Lower leg skin (tissue), 4 donors: ENCODE data around the gene OVCA2. TPM values are rescaled to one million over a fixed set of nuclear protein-coding genes. Genes with fewer than 3 reads are reported as not detected.

Experiments
- DNase-seq, 2 donors: peaks; one replicate each; pipeline ENCODE4 v3.0.0-alpha.2; 2019; ENCODE audit warnings: low spot score in 2 of 2
- H3K4me3 ChIP-seq: fragments of 200-600 bp; sonication (generic); 2 replicates; pipeline ENCODE4 v1.5.1; 2017; ENCODE audit warnings: mild to moderate bottlenecking, low read depth; ENCODE audit not compliant: poor library complexity, severe bottlenecking
- POLR2A ChIP-seq, 2 donors: fragments of 450-650 bp; IDR thresholded peaks; one replicate each; pipeline ENCODE4 v1.6.1; 2016 to 2017; ENCODE audit warnings: antibody characterized with exemption in 2 of 2, mild to moderate bottlenecking in 1 of 2, moderate library complexity in 1 of 2
- WGBS, 2 donors: methylation state at CpG; one replicate each; pipeline ENCODE4 v1.1.5; 2018; 5-methylcytosine and 5-hydroxymethylcytosine counted together
- intact Hi-C: fragments of 100-400 bp; cut with DNase I; formaldehyde crosslinking; loops from one replicate; pipeline ENCODE4 v1.15.0; 2023; ENCODE audit warnings: low total_unique reads
- total RNA-seq, 4 donors: library from RNA; depleted of rRNA; stranded (reverse); fragments of >200 nt; gene quantifications; one replicate each; pipeline ENCODE4 v1.1.0, GENCODE V29; 2016
- TF ChIP-seq, protein P1 (sequence below), 3 donors: fragments of 450-650 bp; IDR thresholded peaks; one replicate each; pipeline ENCODE4 v1.5.1; 2016; ENCODE audit warnings: antibody characterized with exemption in 3 of 3, mild to moderate bottlenecking in 3 of 3, moderate library complexity in 2 of 3

The OVCA2 gene
- total RNA-seq, 4 donors from 2014 or later, result 34.2 to 51.5 (median 40.3) TPM

- TF ChIP-seq, protein P1, sequence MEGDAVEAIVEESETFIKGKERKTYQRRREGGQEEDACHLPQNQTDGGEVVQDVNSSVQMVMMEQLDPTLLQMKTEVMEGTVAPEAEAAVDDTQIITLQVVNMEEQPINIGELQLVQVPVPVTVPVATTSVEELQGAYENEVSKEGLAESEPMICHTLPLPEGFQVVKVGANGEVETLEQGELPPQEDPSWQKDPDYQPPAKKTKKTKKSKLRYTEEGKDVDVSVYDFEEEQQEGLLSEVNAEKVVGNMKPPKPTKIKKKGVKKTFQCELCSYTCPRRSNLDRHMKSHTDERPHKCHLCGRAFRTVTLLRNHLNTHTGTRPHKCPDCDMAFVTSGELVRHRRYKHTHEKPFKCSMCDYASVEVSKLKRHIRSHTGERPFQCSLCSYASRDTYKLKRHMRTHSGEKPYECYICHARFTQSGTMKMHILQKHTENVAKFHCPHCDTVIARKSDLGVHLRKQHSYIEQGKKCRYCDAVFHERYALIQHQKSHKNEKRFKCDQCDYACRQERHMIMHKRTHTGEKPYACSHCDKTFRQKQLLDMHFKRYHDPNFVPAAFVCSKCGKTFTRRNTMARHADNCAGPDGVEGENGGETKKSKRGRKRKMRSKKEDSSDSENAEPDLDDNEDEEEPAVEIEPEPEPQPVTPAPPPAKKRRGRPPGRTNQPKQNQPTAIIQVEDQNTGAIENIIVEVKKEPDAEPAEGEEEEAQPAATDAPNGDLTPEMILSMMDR (IDR thresholded peaks at IDR 0.05), result peak in 1 of 3 donors; percentile 10
- no peak for TF ChIP-seq POLR2A (IDR thresholded peaks at IDR 0.05)
- WGBS, 2 donors, result 1% methylated on average over 43 to 47 of the region's 55 CpGs
Observed at GRCh38 chr17:2025622-2026309, 16.1 kb upstream of the OVCA2 start.

GRCh38 chr17:2027528-2028233 is 14.1 kb upstream of the OVCA2 start:
- no peak for DNase-seq
- intact Hi-C loops, result loop anchor here (5.0 kb wide), 1 partner anchor 120 kb away; no protein-coding TSS in a partner anchor
- no peak for TF ChIP-seq POLR2A (IDR thresholded peaks at IDR 0.05)
- TF ChIP-seq, protein P1 (IDR thresholded peaks at IDR 0.05), result no peak
- H3K4me3 ChIP-seq, result no peak overlapping the region
- 65 to 69% methylated on average over 11 of the region's 11 CpGs for WGBS, 2 donors

More at GRCh38 chr17:2025622-2026309, 16.1 kb upstream of the OVCA2 start:
- peak overlapping the region; percentile 47 for H3K4me3 ChIP-seq
- peak; percentile 74 to 94 for DNase-seq
- intact Hi-C loops, result loop anchor here (5.0 kb wide), 1 partner anchor 118 kb away; no protein-coding TSS in a partner anchor

DNA sequence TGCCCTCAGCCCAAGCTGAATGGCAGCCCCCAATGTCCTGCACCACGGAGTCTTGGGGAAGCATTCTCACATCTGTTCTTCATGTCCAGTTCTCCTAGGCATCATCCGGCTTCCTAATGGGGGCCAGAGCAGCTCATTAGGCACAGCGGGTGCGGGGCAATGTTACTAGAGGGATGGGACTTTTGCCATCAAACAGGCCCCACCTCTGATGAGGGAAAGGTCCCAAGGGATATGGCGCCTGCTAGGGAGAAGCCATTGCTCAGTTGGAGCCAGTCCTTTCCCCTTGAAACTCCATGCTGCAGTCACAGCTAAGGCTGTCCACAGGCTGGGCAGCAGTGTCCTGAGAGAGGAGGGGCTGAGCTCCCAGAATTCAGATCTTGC is 13.6 kb upstream of the OVCA2 start:
- 70 to 75% methylated on average over 5 of the region's 5 CpGs for WGBS, 2 donors
- TF ChIP-seq, protein P1 (IDR thresholded peaks at IDR 0.05), result no peak
- no peak for TF ChIP-seq POLR2A (IDR thresholded peaks at IDR 0.05)
- intact Hi-C loops, result loop anchor here (5.0 kb wide), 1 partner anchor 121 kb away; no protein-coding TSS in a partner anchor
- H3K4me3 ChIP-seq, result no peak overlapping the region
- DNase-seq, result no peak

DNA sequence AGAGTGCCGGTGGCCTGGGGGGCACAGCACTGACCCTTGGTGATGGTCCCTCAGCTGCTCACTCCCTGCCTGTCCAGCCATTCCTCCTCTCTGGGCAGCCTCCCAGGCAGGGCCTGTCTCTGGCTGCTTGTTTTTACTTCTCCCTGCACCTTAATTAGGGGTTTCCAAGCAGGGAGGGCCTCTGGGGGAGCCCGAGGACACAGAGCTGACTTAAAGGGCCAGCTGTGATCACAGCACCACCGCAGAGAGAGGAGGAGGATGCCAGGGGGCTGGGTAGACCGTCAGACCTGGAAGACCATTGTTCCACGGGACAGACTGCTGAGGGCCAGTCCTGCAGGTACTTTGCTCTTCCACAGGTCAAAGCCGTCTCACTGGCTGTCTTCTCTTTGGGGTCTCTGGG is 13.1 kb upstream of the OVCA2 start:
- intact Hi-C loops, result loop anchor here (5.0 kb wide), 1 partner anchor 121 kb away; no protein-coding TSS in a partner anchor
- no peak for DNase-seq
- no peak overlapping the region for H3K4me3 ChIP-seq
- WGBS, 2 donors, result 57% methylated on average over 6 of the region's 6 CpGs
- TF ChIP-seq POLR2A (IDR thresholded peaks at IDR 0.05), result no peak
- TF ChIP-seq, protein P1 (IDR thresholded peaks at IDR 0.05), result no peak

DNA sequence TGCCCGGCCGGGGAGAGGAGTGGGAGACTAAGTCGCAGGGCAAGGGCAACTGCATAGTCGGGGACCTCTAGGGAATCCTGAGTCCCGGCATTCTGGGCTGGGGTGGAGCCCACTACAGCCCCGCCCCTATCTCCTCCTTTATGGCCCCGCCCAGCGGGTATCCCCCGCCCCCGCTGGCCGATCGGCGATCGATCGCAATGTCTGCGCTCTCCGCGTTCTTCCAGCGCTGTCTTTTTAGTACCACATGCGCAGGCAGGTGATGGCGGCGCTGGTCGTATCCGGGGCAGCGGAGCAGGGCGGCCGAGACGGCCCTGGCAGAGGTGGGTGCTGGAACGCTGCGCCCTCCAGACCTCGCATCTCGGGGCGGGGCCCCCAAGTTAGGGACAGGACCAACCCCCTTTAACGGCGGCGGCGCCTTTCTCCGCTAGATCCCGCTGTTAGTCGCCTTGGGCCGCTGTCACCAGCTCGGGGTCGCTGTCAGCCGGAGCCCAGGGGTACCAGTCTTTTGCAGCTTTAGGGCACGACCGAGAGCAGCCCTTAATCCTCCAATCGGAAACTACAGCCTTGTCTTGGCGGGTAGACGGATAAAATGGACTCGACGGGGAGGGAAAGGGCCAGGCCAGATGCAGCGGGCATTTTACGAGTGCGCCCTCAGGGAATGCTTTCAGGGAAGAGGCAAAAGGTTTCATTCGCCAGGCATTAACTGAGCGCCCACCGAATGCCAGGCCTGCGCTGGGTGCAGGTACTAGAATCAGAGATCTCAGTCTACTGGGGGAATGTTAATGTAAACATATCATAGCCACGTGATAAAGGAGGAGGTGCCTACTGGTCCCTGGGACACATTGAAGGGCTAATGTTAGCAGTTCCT is 11.7 kb upstream of the OVCA2 start, which contains the start of gene DPH1:
Gene DPH1 (plus strand): TSS at position 243 of the 868 bp plus-strand sequence. CDS start 17 bp downstream, at position 260.
- DNase-seq, result peak; percentile 82 to 96
- peak within 1 kb of the TSS; percentile 89 for H3K4me3 ChIP-seq
- intact Hi-C loops, result loop anchor here (5.0 kb wide), 1 partner anchor 123 kb away; no protein-coding TSS in a partner anchor
- 0% methylated on average over 5 to 24 of the region's 59 CpGs for WGBS, 2 donors
- no peak for TF ChIP-seq POLR2A (IDR thresholded peaks at IDR 0.05)
- TF ChIP-seq, protein P1 (IDR thresholded peaks at IDR 0.05), result no peak
